HG03108 (cell line): Measurements from ENCODE around the gene ZFAND3.
A peak's percentile ranks its signal among the peaks of the same experiment; 100 is the strongest.

Experiments used
- ATAC-seq: cut with Tn5 transposase; IDR thresholded peaks from one replicate; pipeline ENCODE4 v1.9.1; 2021; ENCODE audit warnings: moderate library complexity; ENCODE audit not compliant: unreplicated experiment

ZFAND3 gene

GRCh38 chr6:37794825-37795224 is 24.7 kb upstream of the ZFAND3 start:
- ATAC-seq: no peak

GRCh38 chr6:37798436-37799262 is 20.9 kb upstream of the ZFAND3 start:
- ATAC-seq: no peak

GRCh38 chr6:37799263-37799644 is 20.3 kb upstream of the ZFAND3 start:
- ATAC-seq: no peak

GRCh38 chr6:37800703-37801604 is 18.6 kb upstream of the ZFAND3 start:
- ATAC-seq: no peak

- ATAC-seq: no peak
Measured at GRCh38 chr6:37801605-37801940, 18.0 kb upstream of the ZFAND3 start.

GRCh38 chr6:37802810-37803209 is 16.7 kb upstream of the ZFAND3 start:
- no peak for ATAC-seq

- no peak for ATAC-seq
Measured at GRCh38 chr6:37804586-37804985, 14.9 kb upstream of the ZFAND3 start.

- ATAC-seq: no peak
Measured at GRCh38 chr6:37806213-37806612, 13.3 kb upstream of the ZFAND3 start.

- no peak for ATAC-seq
Measured at GRCh38 chr6:37807656-37808055, 11.9 kb upstream of the ZFAND3 start.

- no peak for ATAC-seq
Measured at GRCh38 chr6:37809197-37809543, 10.4 kb upstream of the ZFAND3 start.

- no peak for ATAC-seq
Measured at GRCh38 chr6:37812841-37813240, 6.7 kb upstream of the ZFAND3 start.

GRCh38 chr6:37814374-37814773 is 5.2 kb upstream of the ZFAND3 start:
- no peak for ATAC-seq

GRCh38 chr6:37816599-37817375 is 2.7 kb upstream of the ZFAND3 start:
- ATAC-seq: no peak

GRCh38 chr6:37818536-37819176 is 871 bp upstream of the ZFAND3 start:
- ATAC-seq: peak; percentile 67

GRCh38 chr6:37819802-37820717 is 533 bp downstream of the ZFAND3 start:
- ATAC-seq: no peak

GRCh38 chr6:37820718-37821079 is 1.2 kb downstream of the ZFAND3 start:
- no peak for ATAC-seq

GRCh38 chr6:37821446-37821845 is 1.9 kb downstream of the ZFAND3 start:
- ATAC-seq: no peak

GRCh38 chr6:37822851-37823682 is 3.5 kb downstream of the ZFAND3 start:
- ATAC-seq: no peak

- no peak for ATAC-seq
Measured at GRCh38 chr6:37824170-37824569, 4.6 kb downstream of the ZFAND3 start.
